Measurements from ENCODE around the gene TMEM255B.

Gene TMEM255B

GRCh38 chr13:113806526-113806925, 47.5 kb downstream of the TMEM255B start:
- DNase-seq: no peak

GRCh38 chr13:113808058-113808834, 49.2 kb downstream of the TMEM255B start:
- no peak for DNase-seq

GRCh38 chr13:113809934-113810333, 50.9 kb downstream of the TMEM255B start:
- no peak for DNase-seq

GRCh38 chr13:113810640-113811039, 51.6 kb downstream of the TMEM255B start:
- DNase-seq: no peak

- no peak for DNase-seq
Observed at GRCh38 chr13:113811081-113811928, 52.3 kb downstream of the TMEM255B start.

- no peak for DNase-seq
Observed at GRCh38 chr13:113812178-113813040, 53.4 kb downstream of the TMEM255B start.

- DNase-seq: no peak
Observed at GRCh38 chr13:113813070-113813748, 54.2 kb downstream of the TMEM255B start.

- DNase-seq: no peak
Observed at GRCh38 chr13:113813749-113814434, 54.9 kb downstream of the TMEM255B start.

GRCh38 chr13:113814435-113814821, 55.4 kb downstream of the TMEM255B start:
- peak; percentile 60 for DNase-seq

GRCh38 chr13:113815151-113816058, 56.4 kb downstream of the TMEM255B start:
- DNase-seq: no peak

GRCh38 chr13:113816254-113816929, 57.4 kb downstream of the TMEM255B start:
- DNase-seq: no peak

- peak; percentile 73 for DNase-seq
Observed at GRCh38 chr13:113816946-113817859, 58.2 kb downstream of the TMEM255B start.

GRCh38 chr13:113817860-113818691, 59.0 kb downstream of the TMEM255B start:
- no peak for DNase-seq

- DNase-seq: no peak
Observed at GRCh38 chr13:113818700-113819295, 59.8 kb downstream of the TMEM255B start.

GRCh38 chr13:113819341-113819730, 60.3 kb downstream of the TMEM255B start:
- no peak for DNase-seq

- DNase-seq: no peak
Observed at GRCh38 chr13:113819731-113820715, 61.0 kb downstream of the TMEM255B start.
